Endothelial cell of umbilical vein (primary cell): ENCODE results near the gene FARP1.

Source experiments
- CTCF ChIP-seq, 2 donors: IDR thresholded peaks; 1 replicate in 1 of 2; 2 replicates in 1 of 2; pipeline ENCODE4 v1.5.1; 2011; ENCODE audit warnings: low read length in 2 of 2, mild to moderate bottlenecking in 2 of 2, moderate library complexity in 2 of 2, control low read depth in 1 of 2, inconsistent platforms in 1 of 2, low read depth in 1 of 2; ENCODE audit not compliant: insufficient read depth in 1 of 2; ENCODE audit errors: extremely low read depth in 1 of 2
- EZH2 ChIP-seq: IDR thresholded peaks from 2 replicates; pipeline ENCODE4 v1.6.1; 2012; ENCODE audit warnings: borderline replicate concordance, low read depth, mild to moderate bottlenecking, moderate library complexity, low read length, inconsistent platforms; ENCODE audit not compliant: severe bottlenecking
- FOS ChIP-seq: IDR thresholded peaks from 2 replicates; pipeline ENCODE4 v1.6.1; 2011; ENCODE audit warnings: mild to moderate bottlenecking, low read length, moderate library complexity, borderline replicate concordance; ENCODE audit not compliant: insufficient read depth
- GATA2 ChIP-seq: IDR thresholded peaks from 2 replicates; pipeline ENCODE4 v1.7.0; 2011; ENCODE audit warnings: low read depth, mild to moderate bottlenecking, moderate library complexity, mixed read lengths, low read length; ENCODE audit not compliant: insufficient read length, insufficient read depth
- JUN ChIP-seq: IDR thresholded peaks from 2 replicates; pipeline ENCODE4 v1.6.1; 2011; ENCODE audit warnings: borderline replicate concordance, low read depth; ENCODE audit not compliant: insufficient read length, insufficient read depth
- POLR2A ChIP-seq: IDR thresholded peaks from 2 replicates; pipeline ENCODE4 v1.6.1; 2012; ENCODE audit warnings: low read depth, mild to moderate bottlenecking, control low read depth, low read length
- POLR2AphosphoS5 ChIP-seq: IDR thresholded peaks from 2 replicates; pipeline ENCODE4 v1.6.1; 2012; ENCODE audit warnings: low read depth, mild to moderate bottlenecking, control low read depth, low read length, moderate library complexity; ENCODE audit not compliant: insufficient read depth
- TF ChIP-seq, protein P1 (sequence below): IDR thresholded peaks from 2 replicates; pipeline ENCODE4 v1.6.1; 2011; ENCODE audit not compliant: insufficient read depth, insufficient read length

- no peak for TF ChIP-seq GATA2
- TF ChIP-seq CTCF (IDR thresholded peaks at IDR 0.05; ENCODE audit: extremely low read depth in 1 of 2, insufficient read depth in 1 of 2, low read depth in 1 of 2, low read length in 2 of 2), result no peak
- no peak for TF ChIP-seq JUN
- TF ChIP-seq POLR2AphosphoS5, result no peak
- TF ChIP-seq EZH2, result no peak
- no peak for TF ChIP-seq FOS
- no peak for TF ChIP-seq POLR2A
- TF ChIP-seq, protein P1, sequence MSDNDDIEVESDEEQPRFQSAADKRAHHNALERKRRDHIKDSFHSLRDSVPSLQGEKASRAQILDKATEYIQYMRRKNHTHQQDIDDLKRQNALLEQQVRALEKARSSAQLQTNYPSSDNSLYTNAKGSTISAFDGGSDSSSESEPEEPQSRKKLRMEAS, result no peak
Observed at GRCh38 chr13:98214008-98214643, 71.2 kb downstream of the FARP1 start.
